Cardiac muscle cell (in vitro differentiated cells and primary cell): Measurements from ENCODE around the gene ARHGEF10L. TPM values are rescaled to one million over a fixed set of nuclear protein-coding genes. Genes with fewer than 3 reads are reported as not detected.

Source experiments
- DNase-seq, 2 donors: peaks; one replicate each; pipeline versions ENCODE4 v3.0.0 to v3.0.0-alpha.2; 2010 to 2017; ENCODE audit warnings: low read depth in 1 of 2, low spot score in 1 of 2
- H3K27ac ChIP-seq: fragments of 200-600 bp; sonication (generic); 2 replicates; pipeline ENCODE4 v1.5.1; 2016
- H3K27me3 ChIP-seq: fragments of 200-600 bp; sonication (generic); 2 replicates; pipeline ENCODE4 v1.6.0; 2016; ENCODE audit warnings: control low read depth
- H3K36me3 ChIP-seq: fragments of 200-600 bp; sonication (generic); 2 replicates; pipeline ENCODE4 v1.5.1; 2016; ENCODE audit warnings: control low read depth
- H3K4me1 ChIP-seq: fragments of 200-600 bp; sonication (generic); 2 replicates; pipeline ENCODE4 v1.8.1; 2017; ENCODE audit warnings: low read depth, mild to moderate bottlenecking, mixed run types
- H3K4me3 ChIP-seq: fragments of 200-600 bp; sonication (generic); 2 replicates; pipeline ENCODE4 v1.5.1; 2016; ENCODE audit warnings: mild to moderate bottlenecking
- H3K9me3 ChIP-seq: fragments of 200-600 bp; sonication (generic); 2 replicates; pipeline ENCODE4 v1.5.1; 2017; ENCODE audit warnings: low read depth, mild to moderate bottlenecking, control low read depth
- CTCF ChIP-seq: IDR thresholded peaks from 2 replicates; pipeline ENCODE4 v1.5.1; 2012; ENCODE audit warnings: low read depth, mild to moderate bottlenecking, low read length
- polyA plus RNA-seq: library from polyadenylated mRNA; unstranded; fragments of >200 nt; fragmentation: Nextera tagmentation; extraction: Ambion mirVana; gene quantifications from 2 replicates; pipeline ENCODE4 v1.2.1, GENCODE V29; 2016
- total RNA-seq: library from RNA; depleted of rRNA; stranded (reverse); fragments of >200 nt; gene quantifications from 2 replicates; pipeline ENCODE4 v1.2.3, GENCODE V29; 2016

ARHGEF10L gene
- total and polyA plus RNA-seq, 2 experiments from 2014 or later = 32.3 to 55.4 TPM

- Histone ChIP-seq H3K9me3 (no peaks in the 10 kb centered on the region), H3K27me3 (no peaks in the 10 kb centered on the region), H3K4me1 (peaks cover 17% of the 10 kb centered on the region), H3K36me3 (no peaks in the 10 kb centered on the region), H3K27ac (no peak overlapping the region), H3K4me3 (no peak overlapping the region)
- DNase-seq = no peak
- TF ChIP-seq CTCF = no peak
Observed at GRCh38 chr1:17607644-17608581, 68.4 kb downstream of the ARHGEF10L start.

GRCh38 chr1:17609529-17609928 is 70.0 kb downstream of the ARHGEF10L start:
- TF ChIP-seq CTCF = no peak
- Histone ChIP-seq H3K4me1 (peaks cover 17% of the 10 kb centered on the region), H3K9me3 (no peaks in the 10 kb centered on the region), H3K27me3 (no peaks in the 10 kb centered on the region), H3K36me3 (no peaks in the 10 kb centered on the region), H3K27ac (no peak overlapping the region), H3K4me3 (no peak overlapping the region)
- no peak for DNase-seq

GRCh38 chr1:17610085-17610484 is 70.6 kb downstream of the ARHGEF10L start:
- Histone ChIP-seq H3K27me3 (no peaks in the 10 kb centered on the region), H3K27ac (no peak overlapping the region), H3K4me1 (peaks cover 16% of the 10 kb centered on the region), H3K4me3 (no peak overlapping the region), H3K36me3 (no peaks in the 10 kb centered on the region), H3K9me3 (no peaks in the 10 kb centered on the region)
- no peak for TF ChIP-seq CTCF
- no peak for DNase-seq

GRCh38 chr1:17610713-17611112 is 71.2 kb downstream of the ARHGEF10L start:
- Histone ChIP-seq H3K27me3 (no peaks in the 10 kb centered on the region), H3K4me1 (peaks cover 9% of the 10 kb centered on the region)

DNA sequence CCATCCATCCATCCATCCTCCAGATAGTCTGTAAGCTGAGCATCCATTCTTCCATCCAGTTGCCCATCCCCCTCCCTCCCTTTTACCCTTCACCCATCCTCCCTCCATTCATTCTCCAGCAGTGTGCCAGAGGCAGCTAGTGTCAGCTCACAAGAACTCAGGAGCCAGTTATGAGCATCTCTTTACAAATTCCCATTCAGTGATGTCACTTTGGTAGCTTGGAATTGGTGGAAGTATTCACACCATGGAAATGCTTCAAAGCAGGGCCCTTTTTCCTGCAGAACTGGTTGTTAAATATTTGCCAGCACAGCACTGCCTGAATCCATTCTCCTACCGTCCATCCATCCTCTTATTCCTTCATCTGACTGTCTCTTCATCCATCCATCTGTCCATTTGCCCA is 72.5 kb downstream of the ARHGEF10L start:
- DNase-seq = no peak
- H3K27ac ChIP-seq = no peak overlapping the region
- TF ChIP-seq CTCF = no peak
- no peaks in the 10 kb centered on the region for H3K4me1 ChIP-seq
- no peak overlapping the region for H3K4me3 ChIP-seq
- H3K9me3 ChIP-seq = no peaks in the 10 kb centered on the region
- H3K27me3 ChIP-seq = no peaks in the 10 kb centered on the region
- no peaks in the 10 kb centered on the region for H3K36me3 ChIP-seq

More at GRCh38 chr1:17610713-17611112, 71.2 kb downstream of the ARHGEF10L start:
- Histone ChIP-seq H3K36me3 (no peaks in the 10 kb centered on the region), H3K9me3 (no peaks in the 10 kb centered on the region), H3K27ac (no peak overlapping the region), H3K4me3 (no peak overlapping the region)
- no peak for DNase-seq
- no peak for TF ChIP-seq CTCF
